ENCODE data around the gene CCDC60.
A peak's percentile ranks its signal among the peaks of the same experiment; 100 is the strongest.
"Not testable (repeated sequence)": the region's sequence is repeated elsewhere in the genome, so short reads cannot be mapped to it uniquely, and the experiment has no call there.

CCDC60 gene

GRCh38 chr12:119340578-119340977 is 6.0 kb downstream of the CCDC60 start:
- DNase-seq (ENCODE audit: low spot score) = no peak

- no peak for DNase-seq (ENCODE audit: low spot score)
Observed at GRCh38 chr12:119341020-119341419, 6.5 kb downstream of the CCDC60 start.

GRCh38 chr12:119341988-119342387 is 7.5 kb downstream of the CCDC60 start:
- no peak for DNase-seq (ENCODE audit: low spot score)

GRCh38 chr12:119343130-119343529 is 8.6 kb downstream of the CCDC60 start:
- no peak for DNase-seq (ENCODE audit: low spot score)

- no peak for DNase-seq (ENCODE audit: low spot score)
Observed at GRCh38 chr12:119354172-119354571, 19.6 kb downstream of the CCDC60 start.

GRCh38 chr12:119360366-119360765 is 25.8 kb downstream of the CCDC60 start:
- DNase-seq (ENCODE audit: low spot score) = not testable (repeated sequence)

GRCh38 chr12:119363037-119363436 is 28.5 kb downstream of the CCDC60 start:
- DNase-seq (ENCODE audit: low spot score) = no peak

GRCh38 chr12:119363490-119363889 is 29.0 kb downstream of the CCDC60 start:
- DNase-seq (ENCODE audit: low spot score) = no peak

- DNase-seq (ENCODE audit: low spot score) = no peak
Observed at GRCh38 chr12:119365451-119365850, 30.9 kb downstream of the CCDC60 start.

- DNase-seq (ENCODE audit: low spot score) = no peak
Observed at GRCh38 chr12:119366007-119366406, 31.5 kb downstream of the CCDC60 start.

GRCh38 chr12:119369161-119369560 is 34.6 kb downstream of the CCDC60 start:
- DNase-seq (ENCODE audit: low spot score) = no peak

GRCh38 chr12:119369907-119370546 is 35.5 kb downstream of the CCDC60 start:
- DNase-seq (ENCODE audit: low spot score) = no peak

- no peak for DNase-seq (ENCODE audit: low spot score)
Observed at GRCh38 chr12:119372540-119372939, 38.0 kb downstream of the CCDC60 start.

GRCh38 chr12:119373001-119373400 is 38.5 kb downstream of the CCDC60 start:
- no peak for DNase-seq (ENCODE audit: low spot score)

GRCh38 chr12:119373666-119374065 is 39.1 kb downstream of the CCDC60 start:
- DNase-seq (ENCODE audit: low spot score) = no peak

- DNase-seq (ENCODE audit: low spot score) = no peak
Observed at GRCh38 chr12:119374635-119375034, 40.1 kb downstream of the CCDC60 start.

- peak; percentile 67 for DNase-seq (ENCODE audit: low spot score)
Observed at GRCh38 chr12:119375075-119375882, 40.8 kb downstream of the CCDC60 start.

- DNase-seq (ENCODE audit: low spot score) = no peak
Observed at GRCh38 chr12:119375883-119376190, 41.3 kb downstream of the CCDC60 start.

- DNase-seq (ENCODE audit: low spot score) = no peak
Observed at GRCh38 chr12:119378903-119379302, 44.4 kb downstream of the CCDC60 start.

- no peak for DNase-seq (ENCODE audit: low spot score)
Observed at GRCh38 chr12:119381471-119382235, 47.1 kb downstream of the CCDC60 start.

GRCh38 chr12:119383206-119383605 is 48.7 kb downstream of the CCDC60 start:
- DNase-seq (ENCODE audit: low spot score) = no peak

- DNase-seq (ENCODE audit: low spot score) = no peak
Observed at GRCh38 chr12:119384340-119384739, 49.8 kb downstream of the CCDC60 start.

GRCh38 chr12:119385659-119386058 is 51.1 kb downstream of the CCDC60 start:
- no peak for DNase-seq (ENCODE audit: low spot score)

All from globus pallidus (tissue), 1 donor.